C1 segment of cervical spinal cord (tissue), 14 donors: ENCODE data around the gene TMEM169.
"Not testable (repeated sequence)": the region's sequence is repeated elsewhere in the genome, so short reads cannot be mapped to it uniquely, and the experiment has no call there.

Experiments
- DNase-seq, 14 donors: peaks; one replicate each; lab custom pipeline; 2025; lab: John Stamatoyannopoulos, UW

The TMEM169 gene

DNA sequence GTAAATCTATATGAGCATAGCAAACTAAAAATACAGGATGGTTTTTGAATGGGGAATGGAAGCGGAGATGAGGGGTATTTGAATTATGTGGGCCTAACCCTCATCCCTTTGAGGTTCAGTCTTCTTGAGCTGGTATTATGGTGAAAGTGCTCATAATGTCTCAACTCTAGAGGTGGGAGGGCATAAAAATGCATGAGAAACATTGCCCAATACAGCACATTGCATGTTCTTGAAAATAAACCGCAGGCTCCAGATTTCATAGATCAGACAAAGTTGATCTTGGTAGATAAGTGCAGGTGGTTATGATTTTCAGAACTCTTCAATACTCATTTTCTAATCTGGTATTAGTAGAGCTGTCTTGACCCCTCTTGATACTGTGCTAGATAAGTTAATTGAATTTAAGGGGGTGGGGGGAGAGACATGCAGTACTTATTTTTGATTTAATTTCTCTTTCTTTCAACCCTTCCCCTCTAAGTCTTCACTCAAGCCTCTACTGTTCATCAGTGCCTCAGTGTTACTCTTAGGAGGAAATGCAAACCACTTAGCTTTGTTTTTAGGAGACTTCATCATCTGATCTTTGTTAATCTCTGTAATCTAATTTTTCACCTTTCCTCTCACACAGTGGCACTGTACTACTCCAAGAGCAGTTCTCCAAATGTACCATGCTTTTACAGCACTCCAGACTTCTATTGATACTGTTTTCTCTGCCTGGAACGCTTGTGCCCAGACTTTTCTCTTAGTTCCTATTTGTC lies 49.6 kb downstream of the TMEM169 start:
- no peak for DNase-seq

DNA sequence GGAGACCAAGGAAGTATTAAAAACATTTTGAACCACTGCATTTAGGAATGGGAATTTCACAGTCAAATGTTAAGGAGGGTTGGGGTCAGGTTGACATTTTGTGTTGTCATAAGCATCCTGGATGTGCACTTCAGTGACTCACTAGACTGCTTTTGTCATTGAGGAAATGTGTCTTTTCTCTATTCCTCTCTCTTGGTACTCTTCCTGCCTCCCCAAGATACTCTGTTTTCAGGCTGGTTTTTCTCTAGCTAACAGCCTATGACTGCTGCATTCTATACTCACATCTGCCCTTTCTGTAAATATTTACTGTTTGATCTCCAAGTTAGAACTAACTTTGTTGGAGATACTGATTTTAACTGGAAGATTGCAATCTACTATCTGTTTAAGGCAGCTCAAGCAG lies 50.9 kb downstream of the TMEM169 start:
- no peak for DNase-seq

DNA sequence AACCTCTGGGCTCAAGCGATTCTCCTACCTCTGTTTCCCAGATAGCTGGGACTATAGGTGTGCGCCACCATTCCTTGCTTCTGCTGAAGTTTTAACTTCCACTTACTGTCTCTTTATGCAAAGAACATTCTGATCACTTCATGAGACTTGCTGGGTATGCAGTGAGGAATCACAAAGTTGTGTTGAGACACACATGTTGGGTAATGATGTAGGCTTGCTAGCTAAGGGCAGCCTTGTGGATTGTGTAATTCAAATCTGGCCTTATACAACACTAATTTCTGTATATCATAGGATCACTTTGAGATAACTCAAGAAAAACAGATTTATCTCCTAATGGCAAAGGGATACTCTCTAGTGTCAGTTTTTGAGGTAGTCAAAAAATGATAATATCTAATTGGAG lies 51.7 kb downstream of the TMEM169 start:
- no peak for DNase-seq

DNA sequence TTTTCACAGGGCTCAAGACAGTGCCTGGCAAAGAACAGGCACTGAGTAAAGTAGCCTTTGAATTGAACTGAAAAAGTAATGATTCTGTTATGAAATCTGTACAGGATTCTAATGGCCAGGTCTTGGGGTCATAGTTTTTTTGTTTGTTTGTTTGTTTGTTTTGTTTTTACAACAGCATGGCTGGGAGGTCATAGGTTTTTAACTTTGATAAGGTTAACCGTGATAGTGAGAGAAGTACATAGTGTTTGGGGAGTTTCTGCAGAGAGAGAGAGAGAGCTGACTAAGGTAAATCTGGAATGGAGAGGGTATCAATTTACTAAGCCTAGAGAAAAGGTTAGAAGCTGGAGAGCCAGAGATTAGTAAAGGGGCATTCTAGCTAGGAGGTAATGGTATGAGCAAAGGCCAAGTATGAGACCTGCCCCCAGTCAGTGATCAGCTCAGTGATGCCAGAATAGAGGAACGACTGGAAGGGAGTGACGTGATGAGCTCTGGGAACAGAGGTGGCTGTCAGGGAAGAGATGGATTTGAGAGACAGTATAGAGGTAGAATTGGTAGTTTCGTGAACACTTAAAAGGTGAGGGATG lies 53.3 kb downstream of the TMEM169 start:
- DNase-seq, result no peak

DNA sequence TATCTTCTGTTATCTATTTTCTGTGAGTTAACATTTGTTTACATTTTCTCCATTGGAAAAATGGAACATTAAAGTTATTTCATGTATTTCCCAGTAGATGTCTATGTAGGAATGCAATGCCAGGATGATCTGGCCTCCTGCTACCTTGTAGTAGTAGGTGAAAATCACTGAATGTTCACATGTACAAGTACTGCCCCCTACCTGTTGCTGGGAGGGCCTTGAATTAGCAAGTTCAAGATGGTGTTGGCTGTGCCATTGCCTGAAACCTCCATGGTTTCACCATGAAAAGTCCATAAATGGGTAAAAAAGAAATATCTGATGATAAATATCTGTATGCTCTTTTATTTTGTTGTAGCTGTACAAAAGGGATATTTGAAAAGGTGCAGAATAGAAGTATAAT lies 58.2 kb downstream of the TMEM169 start:
- DNase-seq, result no peak

DNA sequence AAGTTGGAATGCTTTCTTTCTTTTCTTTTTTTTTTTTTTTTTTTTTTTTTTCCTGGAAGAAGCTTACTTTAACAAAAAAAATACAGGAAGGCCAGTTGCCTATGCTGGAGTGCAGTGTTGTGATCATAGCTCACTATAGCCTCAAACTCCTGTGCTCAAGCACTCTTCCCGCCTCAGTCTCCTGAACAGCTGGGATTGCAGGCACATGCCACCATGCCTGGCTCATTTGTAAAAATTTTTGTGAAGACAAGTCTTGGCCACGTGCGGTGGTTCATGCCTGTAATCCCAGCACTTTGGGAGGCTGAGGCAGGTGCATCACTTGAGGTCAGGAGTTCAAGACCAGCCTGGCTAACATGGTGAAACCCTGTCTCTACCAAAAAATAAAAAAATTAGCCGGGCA lies 59.8 kb downstream of the TMEM169 start:
- not testable (repeated sequence) for DNase-seq

DNA sequence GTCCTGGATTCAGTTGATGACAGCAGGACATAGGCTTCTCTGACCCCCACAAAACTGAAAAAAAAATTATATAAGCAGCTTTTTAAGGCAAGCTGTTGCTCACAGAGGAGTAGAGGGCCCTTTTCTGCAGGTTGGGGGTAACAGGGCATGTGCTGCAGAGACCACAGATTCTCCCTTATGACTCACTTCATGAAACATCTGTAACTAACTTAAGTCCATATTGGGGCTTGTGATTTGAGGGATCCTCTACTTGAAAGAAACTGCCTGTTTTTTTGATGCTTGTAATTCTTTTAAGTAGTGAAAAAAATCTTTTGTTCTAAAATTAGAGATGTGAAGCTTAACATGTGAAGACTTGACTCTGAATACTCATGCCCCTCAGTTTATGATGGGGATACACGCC lies 60.8 kb downstream of the TMEM169 start:
- DNase-seq, result no peak

DNA sequence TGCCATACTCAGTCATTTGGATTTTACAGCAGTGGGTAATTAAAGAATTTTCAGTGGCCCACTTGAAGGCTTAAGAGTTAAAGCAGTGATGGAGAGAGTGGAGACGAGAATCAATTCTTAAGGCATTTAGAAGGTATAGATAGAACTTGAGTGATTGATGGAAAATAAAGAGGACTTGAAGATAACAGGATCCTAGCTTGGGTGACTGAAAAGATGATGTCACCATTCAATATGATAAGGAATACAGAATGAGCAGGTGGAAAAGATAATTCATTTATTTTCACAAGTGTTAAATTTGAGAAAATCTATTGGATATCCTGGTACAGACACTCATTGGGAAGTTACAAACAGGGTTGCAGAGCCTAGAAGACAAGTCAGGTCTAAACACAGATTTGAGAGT lies 62.7 kb downstream of the TMEM169 start:
- no peak for DNase-seq

DNA sequence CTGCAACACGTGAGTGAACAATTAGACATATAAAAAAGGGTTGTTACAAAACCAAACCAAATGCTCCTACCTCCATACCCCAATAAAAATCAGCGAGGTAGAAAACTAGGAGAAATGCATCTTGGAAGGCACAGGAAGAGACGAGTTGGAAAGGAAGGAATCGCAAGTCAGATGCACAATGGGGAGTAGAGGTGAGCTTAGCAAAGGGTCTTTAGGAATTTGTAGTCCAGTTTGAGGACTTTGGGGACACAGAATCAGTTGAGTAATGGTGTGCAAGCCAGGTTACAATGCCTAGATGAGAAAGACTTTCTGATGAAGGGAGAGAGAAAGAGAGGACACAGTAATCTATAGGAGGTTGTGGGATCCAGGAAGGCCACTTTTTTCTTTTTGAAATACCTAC lies 63.1 kb downstream of the TMEM169 start:
- no peak for DNase-seq

DNA sequence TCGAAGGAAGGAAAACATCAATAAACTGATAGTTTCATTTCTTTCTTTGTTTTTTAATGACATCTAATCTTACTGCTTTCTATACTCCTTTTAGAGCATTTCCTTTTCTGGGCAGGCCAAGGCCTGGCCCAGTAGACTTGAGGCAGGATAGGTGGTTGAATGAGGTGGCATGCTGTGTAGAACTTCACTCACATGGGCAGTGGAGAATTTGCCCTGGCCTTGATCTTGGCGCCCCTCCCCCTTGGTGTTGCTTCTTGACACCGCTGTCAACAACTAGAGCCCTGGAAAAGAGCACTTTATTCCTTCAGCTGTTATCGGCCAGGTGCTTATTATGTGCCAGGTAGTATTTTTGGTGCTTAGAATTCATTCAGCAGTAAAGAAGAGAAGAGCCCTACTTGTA lies 64.9 kb downstream of the TMEM169 start:
- no peak for DNase-seq

DNA sequence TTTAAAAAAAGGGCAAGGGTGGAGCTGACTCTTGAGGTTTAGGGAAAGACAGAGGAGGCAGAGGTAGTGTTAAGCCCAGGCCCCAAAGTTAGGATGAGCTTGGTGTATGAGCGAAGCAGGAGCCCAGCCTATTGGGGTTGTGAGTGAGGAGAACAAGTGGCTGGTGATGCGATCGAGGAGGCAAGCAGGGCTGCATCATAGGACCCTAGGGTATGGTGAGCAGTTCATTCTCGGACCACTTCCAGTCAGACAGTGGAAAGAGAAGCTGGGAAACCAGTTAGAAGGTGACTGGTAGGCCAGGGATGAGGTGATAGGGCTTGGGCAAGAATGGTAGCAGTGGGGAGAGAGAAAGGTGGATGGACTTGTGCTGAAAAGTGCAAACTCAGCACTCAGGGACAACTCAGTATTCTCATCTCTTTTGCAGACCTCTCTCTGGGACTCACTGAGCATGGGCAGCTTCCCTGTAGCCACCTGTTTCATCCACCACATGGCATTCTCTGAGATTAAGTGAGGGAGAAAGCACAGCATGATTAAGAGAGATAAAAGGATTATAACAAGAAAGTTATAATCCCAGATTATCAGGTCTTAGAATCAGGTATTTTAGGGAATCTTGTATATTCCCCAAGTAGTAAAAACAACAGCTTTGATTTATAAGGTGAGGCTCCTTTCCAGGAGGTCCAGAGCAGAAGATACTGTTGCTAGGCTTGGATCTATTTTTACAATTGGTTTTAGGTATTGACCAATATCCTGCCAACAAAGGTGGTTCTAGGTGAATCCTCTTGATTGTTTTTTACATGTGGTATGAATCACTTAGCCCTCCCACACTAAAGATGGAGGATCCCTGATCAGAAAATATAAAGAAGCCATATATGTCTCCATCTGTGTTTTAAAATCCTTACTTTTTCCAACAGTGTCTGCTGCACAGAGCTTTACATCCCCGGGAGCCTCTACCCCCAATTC lies 65.7 kb downstream of the TMEM169 start:
- DNase-seq, result no peak

DNA sequence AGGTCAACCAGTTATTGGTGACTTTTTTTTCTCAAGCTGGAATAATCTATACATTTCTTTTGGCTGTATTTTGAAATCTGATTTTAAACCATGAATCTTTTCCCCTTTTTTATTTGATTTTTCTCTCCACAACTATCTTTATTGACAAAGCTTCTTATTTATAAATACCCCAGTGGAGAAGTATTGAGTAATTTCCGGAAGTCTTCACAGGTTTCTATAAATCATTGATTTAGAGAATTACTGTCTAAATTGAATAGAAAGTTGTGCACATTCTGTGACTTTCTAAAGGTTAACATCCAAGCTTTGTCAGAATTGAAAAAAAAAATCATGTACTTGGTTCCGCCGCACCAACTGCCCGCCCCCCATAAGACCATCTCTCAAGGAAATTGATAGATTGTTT lies 67.3 kb downstream of the TMEM169 start:
- no peak for DNase-seq

DNA sequence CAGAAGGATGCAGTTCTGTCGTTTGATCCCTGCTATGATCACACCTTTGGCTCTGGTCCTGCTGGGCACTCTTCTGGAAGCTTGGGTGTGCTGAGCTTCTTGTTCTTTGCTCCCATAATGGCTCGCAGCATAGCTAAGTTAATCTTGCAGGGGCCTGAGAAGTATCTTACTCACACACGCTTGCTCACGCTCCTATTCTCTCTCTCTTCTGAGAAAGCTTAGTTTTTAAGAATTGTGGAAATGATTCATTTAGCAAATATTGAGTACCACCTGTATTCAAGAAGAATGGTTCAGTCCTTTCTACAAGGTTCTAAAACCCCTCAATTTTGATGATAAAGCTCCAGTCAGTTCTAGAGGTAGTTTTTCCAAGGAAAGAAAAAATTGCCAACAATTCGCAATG lies 68.0 kb downstream of the TMEM169 start:
- no peak for DNase-seq

DNA sequence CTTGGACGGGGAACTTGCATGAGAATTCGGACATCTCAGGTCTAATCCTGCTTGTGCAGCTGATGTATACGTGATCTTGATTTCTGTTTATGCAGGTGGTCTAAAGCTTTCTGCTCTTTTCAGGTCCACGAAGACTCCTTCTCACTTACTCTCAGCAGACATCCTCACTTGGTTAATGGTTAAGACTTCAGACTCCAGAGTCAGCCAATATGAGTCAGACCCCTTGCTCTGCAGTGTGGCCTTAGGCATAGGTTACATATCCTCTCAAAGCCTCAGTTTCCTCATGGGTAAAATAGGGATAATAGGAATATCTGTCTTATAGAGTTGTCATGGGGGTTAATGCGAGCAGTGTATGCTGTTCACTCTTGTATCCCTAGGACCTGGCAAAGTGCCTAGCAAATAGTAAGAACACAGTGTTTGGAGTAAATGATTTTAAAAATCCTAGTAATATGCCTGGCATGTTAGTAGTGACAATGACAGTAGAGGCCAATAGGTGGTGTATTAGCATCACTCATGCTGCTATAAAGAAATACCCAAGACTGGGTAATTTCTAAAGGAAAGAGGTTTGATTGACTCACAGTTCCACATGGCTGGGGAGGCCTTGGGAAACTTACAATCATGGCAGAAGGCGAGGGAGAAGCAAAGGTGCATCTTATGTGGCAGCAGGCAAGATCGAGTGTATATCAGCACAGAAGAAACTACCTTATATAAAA lies 69.8 kb downstream of the TMEM169 start:
- no peak for DNase-seq
